ENCODE results near the gene PPP1R17.

Gene PPP1R17

GRCh38 chr7:31687024-31687748, at the start of gene PPP1R17:
TSS of gene PPP1R17 (plus strand) at chr7:31687215. CDS start at chr7:31692442, 5,227 bp downstream.
- H3K4me3 ChIP-seq: no peak within 1 kb of the TSS
- no peak within 1 kb of the TSS for H3K27ac ChIP-seq

- no peak overlapping the region for H3K27ac ChIP-seq
These were observed 46.6 kb upstream of the PPP1R17 start for GRCh38 chr7:31640381-31640780.

GRCh38 chr7:31642681-31643115, 44.3 kb upstream of the PPP1R17 start:
- Histone ChIP-seq H3K4me3 (no peak overlapping the region), H3K27ac (no peak overlapping the region)

More at GRCh38 chr7:31640381-31640780, 46.6 kb upstream of the PPP1R17 start:
- H3K4me3 ChIP-seq: no peak overlapping the region

GRCh38 chr7:31646942-31647341, 40.1 kb upstream of the PPP1R17 start:
- Histone ChIP-seq H3K4me3 (no peak overlapping the region), H3K27ac (no peak overlapping the region)

GRCh38 chr7:31647511-31647910, 39.5 kb upstream of the PPP1R17 start:
- Histone ChIP-seq H3K27ac (no peak overlapping the region), H3K4me3 (no peak overlapping the region)

- H3K4me3 ChIP-seq: no peak overlapping the region
- no peak overlapping the region for H3K27ac ChIP-seq
These were observed 38.7 kb upstream of the PPP1R17 start for GRCh38 chr7:31648288-31648687.

GRCh38 chr7:31648880-31649279, 38.1 kb upstream of the PPP1R17 start:
- H3K4me3 ChIP-seq: no peak overlapping the region
- H3K27ac ChIP-seq: no peak overlapping the region

- Histone ChIP-seq H3K27ac (no peak overlapping the region), H3K4me3 (no peak overlapping the region)
These were observed 35.6 kb upstream of the PPP1R17 start for GRCh38 chr7:31651234-31652062.

GRCh38 chr7:31652063-31652326, 35.0 kb upstream of the PPP1R17 start:
- Histone ChIP-seq H3K27ac (no peak overlapping the region), H3K4me3 (no peak overlapping the region)

GRCh38 chr7:31663072-31663471, 23.9 kb upstream of the PPP1R17 start:
- Histone ChIP-seq H3K4me3 (no peak overlapping the region), H3K27ac (no peak overlapping the region)

GRCh38 chr7:31664890-31665289, 22.1 kb upstream of the PPP1R17 start:
- H3K4me3 ChIP-seq: no peak overlapping the region
- no peak overlapping the region for H3K27ac ChIP-seq

GRCh38 chr7:31665546-31665945, 21.5 kb upstream of the PPP1R17 start:
- Histone ChIP-seq H3K4me3 (no peak overlapping the region), H3K27ac (no peak overlapping the region)

GRCh38 chr7:31669461-31669860, 17.6 kb upstream of the PPP1R17 start:
- no peak overlapping the region for H3K27ac ChIP-seq
- no peak overlapping the region for H3K4me3 ChIP-seq

- no peak overlapping the region for H3K27ac ChIP-seq
These were observed 7.3 kb upstream of the PPP1R17 start for GRCh38 chr7:31679574-31680305.

GRCh38 chr7:31683445-31684225, 3.4 kb upstream of the PPP1R17 start:
- Histone ChIP-seq H3K27ac (no peak overlapping the region), H3K4me3 (no peak overlapping the region)

More at GRCh38 chr7:31679574-31680305, 7.3 kb upstream of the PPP1R17 start:
- no peak overlapping the region for H3K4me3 ChIP-seq

- no peak overlapping the region for H3K27ac ChIP-seq
- H3K4me3 ChIP-seq: no peak overlapping the region
These were observed 1.4 kb downstream of the PPP1R17 start for GRCh38 chr7:31688372-31688771.

- H3K4me3 ChIP-seq: no peak overlapping the region
- no peak overlapping the region for H3K27ac ChIP-seq
These were observed 2.0 kb downstream of the PPP1R17 start for GRCh38 chr7:31688996-31689395.

- no peak overlapping the region for H3K27ac ChIP-seq
- H3K4me3 ChIP-seq: no peak overlapping the region
These were observed 3.9 kb downstream of the PPP1R17 start for GRCh38 chr7:31690935-31691334.

GRCh38 chr7:31692451-31692850, 5.4 kb downstream of the PPP1R17 start:
- Histone ChIP-seq H3K4me3 (no peak overlapping the region), H3K27ac (no peak overlapping the region)

GRCh38 chr7:31692871-31693270, 5.9 kb downstream of the PPP1R17 start:
- Histone ChIP-seq H3K4me3 (no peak overlapping the region), H3K27ac (no peak overlapping the region)

All from skin epidermis (tissue), 12 donors.